HG02588 (cell line): ENCODE results near the gene ESPNL.
"Not testable (repeated sequence)": the region's sequence is repeated elsewhere in the genome, so short reads cannot be mapped to it uniquely, and the experiment has no call there.

Experiments
- ATAC-seq: cut with Tn5 transposase; IDR thresholded peaks from one replicate; pipeline ENCODE4 v1.9.1; 2021; ENCODE audit warnings: mild to moderate bottlenecking, moderate library complexity; ENCODE audit not compliant: unreplicated experiment

Gene ESPNL, protein sequence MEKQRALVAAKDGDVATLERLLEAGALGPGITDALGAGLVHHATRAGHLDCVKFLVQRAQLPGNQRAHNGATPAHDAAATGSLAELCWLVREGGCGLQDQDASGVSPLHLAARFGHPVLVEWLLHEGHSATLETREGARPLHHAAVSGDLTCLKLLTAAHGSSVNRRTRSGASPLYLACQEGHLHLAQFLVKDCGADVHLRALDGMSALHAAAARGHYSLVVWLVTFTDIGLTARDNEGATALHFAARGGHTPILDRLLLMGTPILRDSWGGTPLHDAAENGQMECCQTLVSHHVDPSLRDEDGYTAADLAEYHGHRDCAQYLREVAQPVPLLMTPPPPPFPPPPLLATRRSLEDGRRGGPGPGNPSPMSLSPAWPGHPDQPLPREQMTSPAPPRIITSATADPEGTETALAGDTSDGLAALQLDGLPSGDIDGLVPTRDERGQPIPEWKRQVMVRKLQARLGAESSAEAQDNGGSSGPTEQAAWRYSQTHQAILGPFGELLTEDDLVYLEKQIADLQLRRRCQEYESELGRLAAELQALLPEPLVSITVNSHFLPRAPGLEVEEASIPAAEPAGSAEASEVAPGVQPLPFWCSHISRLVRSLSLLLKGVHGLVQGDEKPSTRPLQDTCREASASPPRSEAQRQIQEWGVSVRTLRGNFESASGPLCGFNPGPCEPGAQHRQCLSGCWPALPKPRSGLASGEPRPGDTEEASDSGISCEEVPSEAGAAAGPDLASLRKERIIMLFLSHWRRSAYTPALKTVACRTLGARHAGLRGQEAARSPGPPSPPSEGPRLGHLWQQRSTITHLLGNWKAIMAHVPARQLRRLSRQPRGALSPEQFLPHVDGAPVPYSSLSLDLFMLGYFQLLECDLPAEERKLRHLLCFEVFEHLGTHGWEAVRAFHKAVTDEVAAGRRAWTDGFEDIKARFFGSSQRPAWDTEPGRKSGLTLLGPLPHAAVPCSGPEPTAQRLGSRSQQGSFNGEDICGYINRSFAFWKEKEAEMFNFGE

DNA sequence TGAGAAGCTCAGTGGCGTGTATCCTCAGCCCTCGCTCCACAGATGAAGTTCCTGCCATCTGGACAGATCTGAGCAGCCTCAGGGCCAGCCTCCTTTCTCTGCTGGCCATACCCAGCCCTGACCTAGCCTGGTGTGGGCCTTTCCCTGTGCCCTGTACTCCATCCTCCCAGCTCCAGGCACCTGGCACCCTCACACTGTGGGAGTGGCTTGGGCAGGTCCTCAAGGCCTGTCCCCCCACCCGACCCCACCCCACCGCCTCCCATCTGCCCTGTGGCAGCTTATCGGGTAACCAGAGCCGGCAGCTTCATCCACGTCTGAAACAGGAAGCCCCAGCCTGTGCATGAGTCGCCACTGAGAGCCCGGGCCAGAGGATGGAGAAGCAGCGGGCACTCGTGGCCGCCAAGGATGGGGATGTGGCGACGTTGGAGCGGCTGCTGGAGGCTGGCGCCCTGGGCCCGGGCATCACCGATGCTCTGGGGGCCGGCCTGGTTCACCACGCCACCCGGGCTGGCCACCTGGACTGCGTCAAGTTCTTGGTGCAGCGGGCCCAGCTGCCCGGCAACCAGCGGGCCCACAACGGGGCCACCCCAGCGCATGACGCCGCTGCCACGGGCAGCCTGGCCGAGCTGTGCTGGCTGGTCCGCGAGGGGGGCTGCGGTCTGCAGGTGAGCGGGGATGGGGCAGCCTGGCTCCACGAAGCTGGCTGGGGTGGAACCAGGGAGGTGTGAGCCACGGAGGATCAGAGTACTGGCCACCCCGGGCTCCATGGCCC, at the start of gene ESPNL:
Gene ESPNL (plus strand): TSS at position 292 of the 772 bp plus-strand sequence. CDS start 80 bp downstream, at position 372.
- ATAC-seq, result no peak

DNA sequence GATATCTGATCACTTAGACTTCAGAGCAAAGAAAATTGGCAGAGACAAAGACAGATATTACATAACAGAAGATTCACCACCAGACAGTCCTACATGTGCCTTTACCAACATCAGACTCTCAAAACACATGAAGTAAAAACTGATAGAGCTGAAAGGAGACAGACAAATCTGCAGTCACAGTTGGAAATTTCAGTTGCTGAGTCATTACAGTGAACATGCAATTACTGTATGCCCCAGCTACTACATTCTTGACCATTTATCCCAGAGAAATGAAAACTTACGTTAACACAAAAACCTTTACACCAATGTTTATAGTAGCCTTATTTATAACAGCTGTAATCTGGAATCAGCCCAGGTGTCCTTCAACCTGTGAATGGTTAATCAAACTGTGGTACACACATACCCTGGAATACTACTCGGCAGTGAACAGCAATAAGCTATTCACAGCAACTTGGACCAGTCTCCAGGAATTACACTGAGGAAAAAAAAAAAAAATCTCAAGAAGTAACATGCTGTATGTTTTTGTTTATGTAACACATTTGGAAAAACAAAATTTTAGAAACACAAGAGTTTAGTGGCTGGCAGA, 46.9 kb upstream of the ESPNL start:
- no peak for ATAC-seq

DNA sequence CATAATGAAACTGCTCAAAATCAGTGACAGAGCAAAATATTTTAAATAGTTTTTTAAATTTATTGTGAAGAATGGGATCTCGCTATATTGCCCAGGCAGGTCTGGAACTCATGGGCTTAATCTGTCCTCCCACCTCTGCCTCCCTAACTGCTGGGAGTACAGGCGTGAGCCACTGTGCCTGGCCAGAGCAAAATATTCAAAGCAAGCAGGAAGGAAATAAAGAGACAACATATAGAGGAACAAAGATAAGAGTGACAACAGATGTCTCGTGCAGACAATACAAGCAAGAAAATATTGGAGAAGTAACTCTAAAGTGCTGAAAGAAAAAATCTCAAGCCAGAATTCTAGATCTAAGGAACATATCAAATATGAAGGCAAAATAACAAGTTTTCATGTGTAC, 44.3 kb upstream of the ESPNL start:
- ATAC-seq, result no peak

DNA sequence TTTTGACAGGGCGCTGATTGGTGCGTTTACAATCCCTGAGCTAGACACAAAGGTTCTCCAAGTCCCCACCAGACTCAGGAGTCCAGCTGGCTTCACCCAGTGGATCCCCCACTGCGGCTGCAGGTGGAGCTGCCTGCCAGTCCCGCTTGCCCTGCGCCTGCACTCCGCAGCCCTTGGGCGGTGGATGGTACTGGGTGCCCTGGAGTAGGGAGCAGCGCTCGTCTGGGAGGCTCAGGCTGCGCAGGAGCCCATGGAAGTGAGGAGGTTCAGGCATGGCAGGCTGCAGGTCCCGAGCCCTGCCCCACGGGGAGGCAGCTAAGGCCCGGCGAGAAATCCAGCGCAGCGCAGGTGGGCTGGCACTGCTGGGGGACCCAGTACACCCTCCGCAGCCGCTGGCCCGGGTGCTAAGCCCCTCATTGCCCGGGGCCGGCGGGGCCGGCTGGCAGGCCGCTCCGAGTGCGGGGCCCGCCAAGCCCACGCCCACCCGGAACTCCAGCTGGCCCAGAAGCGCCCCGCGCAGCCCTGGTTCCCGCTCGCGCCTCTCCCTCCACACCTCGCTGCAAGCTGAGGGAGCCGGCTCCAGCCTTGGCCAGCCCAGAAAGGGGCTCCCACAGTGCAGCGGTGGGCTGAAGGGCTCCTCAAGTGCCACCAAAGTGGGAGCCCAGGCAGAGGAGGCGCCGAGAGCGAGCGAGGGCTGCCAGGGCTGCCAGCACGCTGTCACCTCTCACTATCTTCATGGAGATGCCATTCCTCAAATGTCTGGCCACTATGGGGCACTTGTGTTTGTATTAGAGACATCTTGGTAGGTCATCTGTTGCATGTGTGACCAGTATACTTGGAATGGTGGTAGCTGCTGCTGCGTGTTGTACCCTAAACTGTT, 42.2 kb upstream of the ESPNL start:
- not testable (repeated sequence) for ATAC-seq

DNA sequence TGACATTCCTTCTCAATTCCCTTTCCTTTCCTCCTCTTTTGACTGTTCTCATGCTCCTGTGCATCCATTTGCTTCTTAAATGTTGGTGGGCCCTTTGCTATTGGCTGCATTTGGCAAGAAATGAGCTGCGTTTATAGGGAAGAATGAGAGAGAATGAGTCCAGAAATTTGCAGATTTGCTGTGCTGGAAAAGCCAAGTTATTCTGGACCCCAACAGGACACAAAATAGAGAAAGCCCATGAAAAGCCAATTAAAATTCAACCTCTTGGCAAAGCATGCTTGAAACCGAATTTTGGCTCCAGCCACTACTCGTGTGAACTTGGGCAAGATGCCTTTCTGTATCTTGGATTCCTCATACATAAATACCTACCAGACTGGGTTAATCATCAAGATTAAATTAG, 40.6 kb upstream of the ESPNL start:
- no peak for ATAC-seq

DNA sequence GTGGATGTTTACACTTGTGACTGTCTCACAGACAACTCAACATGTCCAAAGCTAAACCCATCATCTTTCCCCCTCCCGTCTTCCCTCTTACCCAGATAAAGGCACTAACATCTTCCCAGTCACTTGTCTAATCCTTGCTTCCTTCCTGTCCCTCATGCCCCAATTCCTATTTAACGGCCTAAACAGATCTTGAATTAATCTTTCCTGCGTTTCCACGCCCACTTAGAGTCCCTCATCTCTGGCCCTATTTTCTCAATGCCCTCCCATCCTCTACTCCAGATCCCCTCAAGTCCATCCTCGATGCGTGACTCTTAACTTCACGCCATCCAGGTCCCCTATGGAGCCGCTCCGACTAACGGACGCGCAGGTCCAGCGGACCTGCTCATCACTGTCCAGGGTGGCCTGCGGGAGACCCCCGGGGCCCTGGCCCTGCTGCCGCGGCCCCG, 40.0 kb upstream of the ESPNL start:
- ATAC-seq, result no peak

DNA sequence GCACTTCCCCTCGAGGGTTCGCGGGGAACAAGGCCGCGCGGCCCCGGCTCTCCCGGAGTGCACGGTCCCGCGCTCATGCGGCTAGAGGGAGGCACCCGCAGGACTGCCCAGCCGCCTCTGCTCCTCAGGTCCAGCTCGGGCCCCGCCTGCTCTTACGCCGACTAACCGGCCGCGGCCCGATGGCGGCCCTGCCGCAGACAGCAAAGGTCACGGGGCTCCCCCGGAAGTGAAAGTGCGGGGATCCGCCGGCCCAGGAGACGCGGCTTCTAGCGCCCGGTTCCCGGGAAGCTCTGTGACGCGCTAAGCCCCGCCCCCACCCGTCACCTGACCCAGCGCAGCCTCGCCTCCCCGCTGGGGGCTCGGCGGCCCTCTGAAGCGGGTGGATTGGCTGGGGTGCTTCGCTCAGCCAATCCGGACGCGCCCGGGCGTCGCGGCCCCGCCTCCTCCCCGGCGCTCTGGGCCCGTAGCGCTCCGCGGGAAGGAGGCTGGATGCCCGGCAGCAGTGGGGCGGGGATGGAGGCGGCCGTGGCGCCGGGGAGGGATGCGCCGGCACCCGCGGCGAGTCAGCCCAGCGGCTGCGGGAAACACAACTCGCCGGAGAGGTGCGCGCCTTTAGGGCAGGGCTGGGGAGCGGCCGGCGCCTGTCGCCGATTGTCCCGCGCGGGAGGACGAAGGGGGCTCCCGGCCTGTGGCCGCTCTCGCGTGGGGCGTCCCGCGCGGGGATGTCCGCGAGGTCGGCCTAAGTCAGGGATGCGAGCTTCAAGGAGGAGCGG, 39.4 kb upstream of the ESPNL start, which contains the start of gene SCLY:
Gene SCLY (plus strand): TSS at position 460 of the 773 bp plus-strand sequence. CDS start 54 bp downstream, at position 514.
- peak; percentile 95 for ATAC-seq

DNA sequence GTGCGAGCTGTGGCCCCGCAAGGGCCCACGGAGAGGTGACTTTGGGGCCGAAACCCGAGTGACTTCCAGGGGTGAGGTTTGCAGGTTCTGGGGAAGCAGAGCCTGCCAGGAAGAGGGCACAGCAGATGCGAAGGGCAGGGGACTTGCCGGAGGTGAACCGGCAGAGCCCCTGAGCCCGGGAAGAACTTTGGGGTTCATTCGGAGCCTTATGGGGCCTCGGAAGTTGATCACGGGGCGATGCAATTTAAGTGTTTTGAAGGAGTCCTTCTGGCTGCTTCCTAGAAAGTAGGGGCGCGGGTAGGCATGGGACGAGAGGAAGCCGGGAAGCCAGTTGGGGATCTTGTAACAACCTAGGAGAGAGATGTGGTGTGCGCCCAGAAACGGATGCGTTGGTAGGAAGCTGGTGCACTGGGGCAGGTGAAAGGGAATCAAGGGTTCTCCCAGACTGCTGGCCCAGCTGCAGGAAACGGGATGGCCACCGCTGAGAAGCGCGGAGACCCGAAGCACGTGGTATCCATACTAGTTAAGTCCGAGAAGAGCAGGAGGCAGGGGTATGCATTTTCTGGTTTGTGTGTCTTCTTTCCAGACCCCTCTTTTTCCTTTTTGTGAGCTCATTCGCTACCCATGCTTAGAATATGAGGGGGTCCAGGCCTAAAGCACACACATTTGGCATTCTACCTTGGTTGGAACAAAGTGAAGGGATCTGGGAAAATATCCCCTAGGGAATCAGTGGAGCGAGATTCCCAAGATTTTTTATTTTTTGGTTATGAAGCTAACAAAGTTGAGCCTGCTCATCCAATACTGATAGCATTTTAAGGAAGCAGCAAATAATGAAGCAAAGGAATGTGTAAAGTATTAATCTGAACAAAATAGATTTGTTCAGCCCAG, 38.6 kb upstream of the ESPNL start:
- peak; percentile 9 for ATAC-seq

DNA sequence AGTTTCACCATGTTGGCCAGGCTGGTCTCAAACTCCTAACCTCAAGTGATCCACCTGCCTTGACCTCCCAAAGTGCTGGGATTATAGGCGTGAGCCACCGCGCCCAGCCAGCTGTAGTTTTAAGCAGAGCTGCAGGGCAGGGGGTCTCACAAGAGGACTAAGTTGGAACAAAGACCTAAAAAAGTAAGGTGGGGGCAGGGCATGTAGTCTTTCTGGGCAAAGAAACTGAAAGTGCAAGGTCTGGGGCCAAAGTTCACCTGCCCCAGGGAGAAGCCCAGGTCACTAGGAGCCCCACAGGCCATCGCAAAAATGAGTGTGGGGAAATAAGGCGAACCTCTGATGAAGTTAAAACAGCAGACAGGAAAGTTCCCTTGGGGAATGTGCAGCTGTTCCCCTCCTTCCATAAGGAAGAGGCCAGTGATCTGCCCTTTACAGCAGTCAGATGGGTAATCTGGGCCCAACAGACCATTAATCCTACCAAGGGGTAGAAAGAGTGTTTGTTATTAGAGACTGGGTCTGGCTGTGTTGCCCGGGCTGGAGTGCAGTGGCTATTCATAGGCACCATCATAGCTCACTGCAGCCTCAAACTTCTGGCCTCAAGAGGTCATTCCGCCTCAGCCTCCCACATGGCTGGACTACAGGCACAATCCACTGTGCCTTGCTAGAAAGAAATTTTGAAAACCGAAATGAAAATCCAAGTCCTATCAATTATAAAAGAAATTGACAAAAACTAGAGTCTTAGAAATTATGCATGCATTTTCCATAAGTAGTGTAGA, 36.5 kb upstream of the ESPNL start:
- no peak for ATAC-seq

DNA sequence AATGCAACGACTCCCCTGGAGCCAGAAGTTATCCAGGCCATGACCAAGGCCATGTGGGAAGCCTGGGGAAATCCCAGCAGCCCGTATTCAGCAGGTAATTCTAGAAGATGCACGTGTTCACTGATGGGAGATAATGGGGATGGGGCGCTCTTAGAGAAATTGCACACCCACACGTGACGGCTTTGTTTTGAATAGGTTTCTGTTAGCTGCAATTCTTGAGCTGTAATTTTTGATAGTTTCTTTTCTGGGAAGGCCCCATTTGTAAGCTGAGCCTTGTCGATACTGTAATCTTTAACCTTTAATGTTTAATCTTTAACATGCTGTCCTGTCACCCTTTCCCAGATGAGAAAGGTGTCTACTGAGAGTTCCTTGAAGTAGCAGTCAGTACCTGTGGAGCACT, 35.8 kb upstream of the ESPNL start:
- no peak for ATAC-seq

DNA sequence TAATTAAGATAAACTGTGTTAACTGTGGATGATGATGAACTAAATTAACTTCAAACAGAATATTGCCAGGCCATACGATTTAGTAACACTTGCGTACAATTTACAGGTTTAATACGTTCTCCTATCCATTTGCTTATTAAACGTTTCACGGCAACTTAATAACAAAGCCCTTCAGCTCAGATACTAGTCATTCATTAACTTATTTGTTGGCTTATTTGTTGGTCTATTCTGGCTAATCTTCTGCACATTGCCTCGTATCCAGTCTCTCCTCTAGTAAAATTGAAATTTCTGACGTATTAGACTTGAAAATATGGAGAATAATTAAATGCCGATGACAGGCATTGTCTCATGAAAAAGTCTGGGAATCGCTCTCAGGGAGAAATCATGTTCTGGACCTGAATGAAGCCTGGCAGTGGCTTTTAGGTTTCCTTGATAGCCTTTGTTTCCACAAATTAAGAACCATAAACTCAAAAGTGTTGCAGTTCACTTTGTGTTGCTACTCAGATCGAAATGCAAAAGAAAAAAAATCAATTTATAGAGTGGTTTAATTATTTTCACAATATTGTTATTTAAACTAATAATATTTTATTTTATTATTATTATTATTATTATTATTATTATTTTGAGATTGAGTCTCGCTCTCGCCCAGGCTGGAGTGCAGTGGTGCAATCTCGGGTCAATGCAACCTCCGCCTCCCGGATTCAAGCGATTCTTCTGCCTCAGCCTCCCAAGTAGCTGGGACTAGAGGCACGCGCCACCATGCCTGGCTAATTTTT, 34.9 kb upstream of the ESPNL start:
- no peak for ATAC-seq

DNA sequence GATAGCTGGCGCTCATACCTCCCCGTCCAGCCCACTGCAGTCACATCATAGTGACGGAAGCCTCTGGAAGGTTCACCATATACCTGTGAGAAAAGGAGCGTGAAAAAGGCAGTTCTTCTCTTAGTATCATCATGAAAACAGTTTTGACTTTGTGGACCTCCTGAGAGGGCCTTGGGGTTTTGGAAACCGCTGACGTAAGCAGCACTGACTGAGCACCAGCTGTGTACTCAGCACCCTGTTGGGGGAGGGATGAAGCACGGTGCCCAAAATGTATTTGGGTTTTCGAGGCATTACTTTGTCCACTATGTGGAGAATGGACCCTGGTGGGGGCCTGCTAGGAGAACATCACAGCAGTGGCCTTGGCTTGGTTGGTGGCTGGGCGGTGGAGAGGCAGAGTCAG, 33.9 kb upstream of the ESPNL start:
- ATAC-seq, result no peak

DNA sequence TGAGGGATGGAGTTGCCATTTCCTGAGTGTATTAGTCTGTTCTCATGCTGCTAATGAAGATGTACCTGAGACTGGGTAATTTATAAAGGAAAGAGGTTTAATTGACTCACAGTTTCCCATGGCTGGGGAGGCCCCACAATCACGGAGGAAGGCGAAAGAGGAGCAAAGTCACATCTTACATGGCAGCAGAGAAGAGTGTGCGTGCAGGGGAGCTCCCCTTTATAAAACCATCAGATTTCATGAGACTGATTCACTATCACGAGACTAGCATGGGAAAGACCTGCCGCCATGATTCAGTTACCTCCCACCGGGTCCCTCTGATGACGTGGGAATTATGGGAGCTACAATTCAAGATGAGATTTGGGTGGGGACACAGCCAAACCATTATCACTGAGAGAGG, 33.4 kb upstream of the ESPNL start:
- not testable (repeated sequence) for ATAC-seq

DNA sequence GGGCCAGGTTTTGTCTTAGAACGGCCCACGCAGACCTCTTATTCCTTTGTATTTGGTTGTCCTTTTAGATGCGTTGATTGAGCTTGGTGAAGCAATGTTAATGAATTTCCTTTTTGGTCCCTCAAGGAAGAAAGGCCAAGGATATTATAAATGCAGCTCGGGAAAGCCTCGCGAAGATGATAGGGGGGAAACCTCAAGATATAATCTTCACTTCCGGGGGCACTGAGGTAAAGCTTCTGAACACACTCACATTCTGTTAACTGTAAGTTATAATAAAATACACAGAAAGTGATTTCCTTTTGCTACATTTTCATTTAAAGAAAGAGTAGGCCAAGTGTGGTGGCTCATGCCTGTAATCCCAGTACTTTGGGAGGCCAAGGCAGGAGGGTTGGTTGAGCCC, 32.2 kb upstream of the ESPNL start:
- no peak for ATAC-seq

DNA sequence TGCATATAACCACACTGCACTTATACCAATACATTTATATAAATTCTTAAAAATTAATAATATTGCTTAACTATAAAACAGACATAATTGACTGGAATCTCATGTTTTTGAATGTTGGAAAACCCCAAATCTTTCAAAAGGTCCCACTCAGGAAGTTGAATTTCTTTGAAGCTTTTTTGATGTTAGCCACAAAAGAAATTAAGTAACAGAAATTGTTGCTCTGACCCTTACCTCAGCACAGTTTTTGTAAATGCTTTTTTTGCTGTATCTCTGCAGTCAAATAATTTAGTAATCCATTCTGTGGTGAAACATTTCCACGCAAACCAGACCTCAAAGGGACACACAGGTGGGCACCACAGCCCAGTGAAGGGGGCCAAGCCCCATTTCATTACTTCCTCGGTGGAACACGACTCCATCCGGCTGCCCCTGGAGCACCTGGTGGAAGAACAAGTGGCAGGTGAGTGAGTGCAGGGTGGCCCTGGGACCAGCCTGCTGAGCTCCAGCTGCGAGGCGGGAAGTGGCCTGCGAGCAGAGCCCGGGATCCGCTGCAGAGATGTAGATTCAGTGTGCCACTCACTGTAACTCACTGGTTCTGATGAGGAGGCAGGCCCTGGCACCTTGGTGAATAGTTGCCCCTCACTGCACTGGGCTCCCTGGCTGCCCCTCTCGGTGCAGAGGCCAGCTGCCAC, 31.0 kb upstream of the ESPNL start:
- no peak for ATAC-seq

DNA sequence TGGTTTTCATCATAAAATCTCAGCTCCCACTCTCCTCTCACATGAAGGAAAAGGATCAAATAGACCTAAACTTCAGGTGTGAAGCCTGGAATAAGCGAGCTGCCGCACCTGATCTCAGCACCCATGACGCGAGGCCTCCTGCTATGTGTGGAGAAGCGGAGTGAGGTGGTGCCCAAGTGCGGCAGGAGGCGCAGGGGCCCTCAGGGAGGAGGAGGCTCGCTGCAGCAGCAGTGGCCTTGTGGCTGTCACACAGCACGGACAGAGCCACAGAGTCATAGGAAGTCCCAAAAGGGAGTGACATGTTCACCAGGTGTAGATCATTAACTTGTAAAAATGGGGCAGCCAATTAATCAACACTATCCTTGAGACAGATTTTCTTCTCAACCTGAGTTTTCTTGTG, 30.3 kb upstream of the ESPNL start:
- ATAC-seq, result no peak
